GM19351 (cell line): ENCODE data around the gene CHST15.

ENCODE experiments used
- ATAC-seq: cut with Tn5 transposase; IDR thresholded peaks from one replicate; pipeline ENCODE4 v1.9.1; 2021; ENCODE audit warnings: mild to moderate bottlenecking, moderate library complexity; ENCODE audit not compliant: unreplicated experiment

CHST15 gene

GRCh38 chr10:123988694-123989093 is 104.7 kb downstream of the CHST15 start:
- ATAC-seq: no peak

GRCh38 chr10:123986736-123987135 is 106.7 kb downstream of the CHST15 start:
- no peak for ATAC-seq

DNA sequence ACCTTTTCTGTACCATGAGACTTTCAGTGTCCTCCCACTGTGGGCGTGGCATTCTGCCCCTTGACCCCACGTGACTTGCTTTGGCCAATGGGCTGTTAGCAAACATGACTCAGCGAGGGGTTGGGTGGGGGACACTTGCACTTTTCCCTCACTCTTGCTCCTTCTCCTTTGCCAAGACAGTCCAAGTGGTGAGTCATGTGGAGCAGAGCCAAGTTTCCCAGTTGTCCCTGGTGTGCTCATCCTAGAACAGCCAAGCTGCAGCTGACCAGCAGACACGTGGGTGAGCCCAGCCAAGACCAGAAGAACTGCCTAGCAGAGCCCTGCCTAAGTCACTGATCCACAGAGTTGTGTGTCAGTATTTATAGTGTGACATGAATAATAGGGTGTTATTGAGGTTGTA is 119.0 kb downstream of the CHST15 start:
- no peak for ATAC-seq

DNA sequence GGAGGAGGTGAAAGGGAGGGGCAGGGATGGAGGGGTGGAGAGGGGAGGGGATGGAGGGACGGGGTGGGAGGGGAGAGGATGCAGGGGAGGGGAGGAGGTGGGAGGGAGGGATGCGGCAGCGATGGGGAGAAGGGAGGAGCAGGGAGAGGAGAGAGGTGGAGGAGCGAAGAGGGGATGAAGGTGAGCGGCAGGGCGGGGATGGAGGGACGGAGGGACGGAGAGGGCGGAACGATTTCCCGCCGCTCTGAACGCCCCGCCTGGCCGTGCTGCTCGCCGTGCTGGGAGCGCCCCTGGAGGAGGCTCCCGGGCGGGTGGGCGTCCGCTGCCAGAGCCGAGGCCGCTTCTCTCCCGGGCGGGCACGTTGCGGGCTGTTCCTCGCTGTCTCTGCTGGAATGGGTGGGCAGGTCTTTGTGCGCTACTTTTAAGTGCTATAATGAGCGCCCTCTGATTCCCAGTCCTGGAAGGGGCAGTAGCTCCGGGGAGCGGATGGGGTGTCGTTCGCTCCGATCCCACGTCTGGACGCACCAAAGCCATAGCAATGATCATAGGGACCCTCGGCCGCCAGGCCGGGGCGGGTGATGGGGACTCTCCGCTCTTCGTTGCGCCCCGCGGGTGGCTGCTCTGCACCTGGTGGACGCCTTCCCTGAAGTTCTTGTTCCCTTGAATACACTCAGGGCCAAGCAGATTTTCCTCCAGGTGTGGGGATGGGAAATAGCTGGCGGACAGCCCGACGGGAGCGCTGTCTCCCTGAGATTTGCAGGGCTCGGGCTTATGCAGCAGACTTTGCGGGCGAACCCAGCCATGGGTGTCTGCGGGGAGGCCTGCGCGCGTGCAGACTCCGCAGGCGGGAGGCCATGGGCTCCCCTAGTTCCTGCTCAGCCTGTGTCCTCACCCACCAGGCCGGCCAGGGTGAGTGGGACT is 120.7 kb downstream of the CHST15 start:
- no peak for ATAC-seq

- ATAC-seq: no peak
Measured at GRCh38 chr10:123970927-123971286, 122.5 kb downstream of the CHST15 start.

DNA sequence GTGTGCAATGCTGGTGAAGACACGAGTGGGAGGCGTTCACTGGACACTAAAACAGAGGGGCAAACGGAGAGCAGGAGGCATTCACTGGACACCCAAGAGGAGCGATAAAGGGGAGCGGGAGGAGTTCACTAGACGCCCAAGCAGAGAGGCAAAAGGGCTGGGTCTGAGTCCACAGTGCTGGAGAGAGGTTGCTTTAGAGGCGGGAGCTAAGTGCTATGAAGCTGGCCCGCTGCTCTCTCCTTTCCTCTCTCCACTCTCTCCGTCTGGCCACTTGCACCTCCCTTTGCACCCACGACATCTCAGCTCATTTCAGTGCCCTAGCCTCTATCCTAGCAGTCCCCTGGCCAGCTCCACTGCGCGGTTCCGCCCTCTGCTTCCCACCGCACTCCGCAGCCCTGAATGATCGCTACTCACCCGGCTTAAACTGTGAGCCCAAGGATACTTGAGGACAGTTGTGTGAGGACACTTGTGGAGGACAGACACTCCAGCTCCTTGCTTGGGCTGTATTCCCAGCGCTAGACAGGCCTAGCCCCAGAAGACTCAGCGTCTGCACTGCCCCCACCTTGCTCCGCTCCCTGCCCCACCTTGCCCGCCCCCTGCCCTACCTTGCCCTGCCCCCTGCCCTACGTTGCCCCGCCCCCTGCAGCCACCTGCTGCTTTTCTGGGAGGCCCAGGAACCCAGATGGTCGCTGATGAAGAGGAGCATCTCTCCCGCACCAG is 123.0 kb downstream of the CHST15 start:
- no peak for ATAC-seq

DNA sequence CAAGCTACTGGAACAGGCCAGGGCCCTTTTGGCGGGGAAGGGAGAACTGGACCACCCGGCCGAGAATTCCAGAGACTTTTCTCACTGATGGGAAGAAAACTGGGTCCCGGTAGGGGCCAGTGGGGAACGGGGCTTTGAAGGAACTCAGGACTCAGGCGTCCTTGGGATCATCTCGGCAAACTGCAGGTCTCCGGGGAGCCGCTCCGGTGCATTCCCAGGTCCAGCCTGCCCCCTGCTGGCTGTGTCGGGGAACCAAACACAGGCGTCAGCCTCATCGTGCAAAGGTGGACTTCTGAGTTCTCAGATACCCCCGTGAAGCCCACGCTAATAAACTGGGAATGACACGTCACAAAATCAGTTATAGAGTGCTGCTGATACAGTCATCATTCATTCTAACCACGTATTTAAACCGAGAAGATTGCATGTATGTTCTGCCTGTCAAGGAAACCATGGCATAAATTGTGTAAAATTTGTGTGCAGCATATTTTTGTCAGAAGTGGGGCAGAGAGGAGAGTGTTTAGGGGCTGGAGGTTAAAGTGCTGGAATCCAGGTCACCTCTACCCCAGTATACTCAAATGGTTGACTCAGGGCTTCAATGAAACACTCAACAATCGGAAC is 125.7 kb downstream of the CHST15 start:
- no peak for ATAC-seq

GRCh38 chr10:123966896-123967231 is 126.5 kb downstream of the CHST15 start:
- ATAC-seq: no peak

GRCh38 chr10:123965973-123966895 is 127.2 kb downstream of the CHST15 start:
- no peak for ATAC-seq

GRCh38 chr10:123964953-123965352 is 128.4 kb downstream of the CHST15 start:
- no peak for ATAC-seq

DNA sequence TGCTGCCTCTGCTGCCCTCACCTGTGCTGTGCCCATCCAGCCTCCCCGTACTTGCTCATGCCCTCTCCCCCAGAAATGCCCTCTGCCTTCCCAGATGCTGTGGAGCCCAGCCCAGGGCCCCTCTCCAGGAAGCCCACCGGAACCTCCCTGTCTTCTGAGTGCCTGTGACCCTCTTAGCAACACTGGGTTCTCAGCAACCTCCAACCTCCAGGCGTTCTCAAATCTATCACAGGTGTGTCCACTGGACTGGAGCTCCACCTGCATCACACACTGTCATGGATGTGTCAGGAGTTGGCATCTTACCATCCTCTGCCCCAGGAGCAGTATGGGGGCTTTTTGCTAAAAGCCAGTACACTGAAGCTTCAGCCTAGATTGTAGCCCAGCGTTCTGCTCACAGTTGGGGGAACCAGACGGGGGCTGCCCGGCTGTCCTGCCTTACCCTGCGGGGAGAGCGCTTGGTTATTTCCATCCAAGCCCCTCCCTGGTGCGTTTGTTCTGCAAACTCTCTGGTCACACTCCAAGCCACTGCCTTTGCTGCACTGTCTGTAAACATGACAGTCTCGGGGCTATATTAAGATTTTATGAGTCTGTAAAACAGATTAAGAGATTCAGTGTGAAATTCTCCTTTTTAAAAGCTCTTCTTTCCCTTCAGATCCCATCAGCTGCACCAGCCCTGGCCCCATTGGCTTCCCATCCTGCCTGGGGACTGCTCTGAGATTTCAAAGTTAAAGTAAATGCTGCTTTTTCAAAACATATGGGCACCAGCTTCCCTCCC is 130.5 kb downstream of the CHST15 start:
- ATAC-seq: no peak

DNA sequence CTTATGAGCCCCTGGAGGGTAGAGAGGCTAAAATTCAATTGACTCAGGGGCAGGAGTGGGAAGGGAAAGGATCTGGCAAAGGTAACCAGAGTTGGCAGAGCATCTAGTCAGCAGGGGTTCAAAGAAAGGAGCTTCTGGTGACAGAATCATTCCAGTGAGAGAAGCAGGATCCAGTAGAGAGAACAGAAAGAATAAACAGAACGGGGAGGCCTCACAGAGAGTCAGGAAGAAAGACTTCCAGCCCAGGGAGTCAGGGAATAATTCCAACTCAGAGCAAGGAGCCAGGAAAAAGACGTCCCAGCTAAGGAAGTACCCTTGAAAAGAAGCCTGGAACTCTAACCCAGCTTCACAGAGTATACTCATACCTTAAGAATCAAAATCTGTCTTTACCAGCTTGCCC is 135.2 kb downstream of the CHST15 start:
- no peak for ATAC-seq
